NCI-H2107 treated with DMSO at 0.1 percent for 48 hours (cell line): Measurements from ENCODE around the gene DDX11.
"Not testable (repeated sequence)": the region's sequence is repeated elsewhere in the genome, so short reads cannot be mapped to it uniquely, and the experiment has no call there.

Source experiments
- DNase-seq: peaks from one replicate; lab custom pipeline; 2025; ENCODE audit not compliant: unreplicated experiment; lab: John Stamatoyannopoulos, UW

The DDX11 gene

GRCh38 chr12:31098363-31098762 is 24.7 kb downstream of the DDX11 start:
- DNase-seq = not testable (repeated sequence)

GRCh38 chr12:31098771-31099170 is 25.1 kb downstream of the DDX11 start:
- not testable (repeated sequence) for DNase-seq

GRCh38 chr12:31099434-31099833 is 25.8 kb downstream of the DDX11 start:
- not testable (repeated sequence) for DNase-seq

- DNase-seq = peak; percentile 34
These were observed 27.0 kb downstream of the DDX11 start for GRCh38 chr12:31100503-31101208.

DNA sequence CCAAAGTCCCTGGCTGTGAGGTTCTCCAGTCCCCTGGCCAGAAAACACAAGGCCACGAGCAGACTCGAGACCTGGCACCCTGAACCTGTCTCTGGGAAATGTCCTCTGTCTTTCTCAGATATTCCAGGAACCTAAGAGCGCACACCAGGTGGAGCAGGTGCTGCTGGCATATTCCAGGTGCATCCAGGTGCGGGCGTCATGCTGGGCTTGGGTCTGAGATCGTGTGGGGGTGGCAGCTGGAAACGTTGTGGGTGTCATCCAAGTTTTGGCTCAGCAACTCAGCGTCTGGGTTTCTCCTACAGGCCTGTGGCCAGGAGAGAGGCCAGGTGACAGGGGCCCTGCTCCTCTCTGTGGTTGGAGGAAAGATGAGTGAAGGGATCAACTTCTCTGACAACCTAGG is 28.5 kb downstream of the DDX11 start:
- DNase-seq = peak; percentile 66

DNA sequence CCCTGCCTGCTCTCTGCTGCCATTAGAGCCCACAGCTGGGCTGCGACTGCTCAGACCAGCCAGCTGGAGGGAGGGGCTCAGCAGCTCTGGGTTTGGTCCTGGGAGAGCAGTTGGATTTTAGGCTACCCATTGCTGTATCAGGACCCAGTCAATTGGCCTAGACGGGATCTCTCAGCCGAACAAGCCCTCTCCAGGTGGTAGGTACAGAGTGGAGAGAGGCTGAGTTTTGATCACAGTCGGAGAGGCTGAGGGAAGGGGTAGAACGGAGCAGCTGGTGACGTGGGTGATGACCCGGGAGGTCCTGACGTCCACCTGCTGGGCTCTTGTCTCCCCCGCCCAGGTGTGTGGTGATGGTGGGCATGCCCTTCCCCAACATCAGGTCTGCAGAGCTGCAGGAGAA is 28.9 kb downstream of the DDX11 start:
- not testable (repeated sequence) for DNase-seq

DNA sequence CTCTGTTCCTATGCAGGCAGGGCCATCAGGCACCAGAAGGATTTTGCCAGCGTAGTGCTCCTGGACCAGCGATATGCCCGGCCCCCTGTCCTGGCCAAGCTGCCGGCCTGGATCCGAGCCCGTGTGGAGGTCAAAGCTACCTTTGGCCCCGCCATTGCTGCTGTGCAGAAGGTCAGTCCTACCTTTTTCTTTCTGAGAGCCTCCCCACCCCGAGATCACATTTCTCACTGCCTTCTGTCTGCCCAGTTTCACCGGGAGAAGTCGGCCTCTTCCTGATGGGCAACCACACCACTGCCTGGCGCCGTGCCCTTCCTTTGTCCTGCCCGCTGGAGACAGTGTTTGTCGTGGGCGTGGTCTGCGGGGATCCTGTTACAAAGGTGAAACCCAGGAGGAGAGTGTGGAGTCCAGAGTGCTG is 29.9 kb downstream of the DDX11 start:
- DNase-seq = peak; percentile 89

DNA sequence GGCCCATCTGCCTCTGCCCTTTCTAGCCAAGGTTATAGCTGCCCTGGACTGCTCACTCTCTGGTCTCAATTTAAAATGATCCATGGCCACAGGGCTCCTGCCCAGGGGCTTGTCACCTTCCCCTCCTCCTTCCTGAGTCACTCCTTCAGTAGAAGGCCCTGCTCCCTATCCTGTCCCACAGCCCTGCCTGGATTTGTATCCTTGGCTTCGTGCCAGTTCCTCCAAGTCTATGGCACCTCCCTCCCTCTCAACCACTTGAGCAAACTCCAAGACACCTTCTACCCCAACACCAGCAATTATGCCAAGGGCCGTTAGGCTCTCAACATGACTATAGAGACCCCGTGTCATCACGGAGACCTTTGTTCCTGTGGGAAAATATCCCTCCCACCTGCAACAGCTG is 30.6 kb downstream of the DDX11 start:
- DNase-seq = not testable (repeated sequence)

GRCh38 chr12:31104773-31105172 is 31.1 kb downstream of the DDX11 start:
- not testable (repeated sequence) for DNase-seq

DNA sequence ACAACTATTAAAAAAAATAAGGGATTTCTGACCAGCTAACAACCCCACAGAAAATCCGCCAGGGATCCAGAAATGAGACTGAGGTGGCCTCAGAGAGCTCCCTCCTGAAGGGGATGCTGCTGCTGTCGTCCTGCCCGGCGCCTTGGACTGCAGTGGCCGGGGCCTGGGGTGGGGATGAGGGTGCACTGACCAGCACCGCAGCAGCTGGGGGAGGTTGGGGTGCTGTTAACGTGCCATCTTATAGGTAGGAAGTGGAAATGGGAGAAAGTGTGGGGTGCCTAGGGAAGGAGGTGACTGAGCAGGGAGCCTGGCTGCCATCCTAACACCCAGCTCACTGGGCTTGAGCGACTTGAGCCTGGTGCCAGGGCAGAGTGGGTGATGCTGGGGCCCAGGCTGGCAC is 32.0 kb downstream of the DDX11 start:
- DNase-seq = no peak

GRCh38 chr12:31106101-31106803 is 32.6 kb downstream of the DDX11 start:
- DNase-seq = peak; percentile 75

- DNase-seq = not testable (repeated sequence)
These were observed 36.1 kb downstream of the DDX11 start for GRCh38 chr12:31109773-31110172.

- peak; percentile 48 for DNase-seq
These were observed 36.6 kb downstream of the DDX11 start for GRCh38 chr12:31110263-31110662.

DNA sequence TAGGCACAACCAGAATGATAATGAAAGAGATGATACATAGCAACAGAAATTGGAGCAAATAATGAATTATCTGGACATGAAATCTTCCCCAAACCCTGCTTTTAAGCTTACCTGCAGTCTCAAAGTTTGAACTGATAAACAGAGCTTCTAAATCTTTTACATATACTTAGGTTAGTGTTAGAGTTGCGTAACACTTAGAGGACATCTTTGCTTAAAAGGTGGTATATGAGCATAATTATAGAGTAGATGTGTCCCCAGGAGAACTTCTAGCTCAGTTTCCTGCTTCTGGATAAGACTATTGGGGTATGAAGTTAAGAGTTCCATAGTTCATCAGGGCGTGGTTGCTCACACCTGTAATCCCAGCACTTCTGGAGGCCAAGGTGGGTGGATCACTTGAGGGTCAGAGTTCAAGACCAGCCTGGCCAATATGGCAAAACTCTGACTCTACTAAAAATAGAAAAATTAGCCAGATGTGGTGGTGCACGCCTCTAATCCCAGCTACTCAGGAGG is 41.5 kb downstream of the DDX11 start:
- DNase-seq = not testable (repeated sequence)

GRCh38 chr12:31116846-31117202 is 43.2 kb downstream of the DDX11 start:
- peak; percentile 46 for DNase-seq

DNA sequence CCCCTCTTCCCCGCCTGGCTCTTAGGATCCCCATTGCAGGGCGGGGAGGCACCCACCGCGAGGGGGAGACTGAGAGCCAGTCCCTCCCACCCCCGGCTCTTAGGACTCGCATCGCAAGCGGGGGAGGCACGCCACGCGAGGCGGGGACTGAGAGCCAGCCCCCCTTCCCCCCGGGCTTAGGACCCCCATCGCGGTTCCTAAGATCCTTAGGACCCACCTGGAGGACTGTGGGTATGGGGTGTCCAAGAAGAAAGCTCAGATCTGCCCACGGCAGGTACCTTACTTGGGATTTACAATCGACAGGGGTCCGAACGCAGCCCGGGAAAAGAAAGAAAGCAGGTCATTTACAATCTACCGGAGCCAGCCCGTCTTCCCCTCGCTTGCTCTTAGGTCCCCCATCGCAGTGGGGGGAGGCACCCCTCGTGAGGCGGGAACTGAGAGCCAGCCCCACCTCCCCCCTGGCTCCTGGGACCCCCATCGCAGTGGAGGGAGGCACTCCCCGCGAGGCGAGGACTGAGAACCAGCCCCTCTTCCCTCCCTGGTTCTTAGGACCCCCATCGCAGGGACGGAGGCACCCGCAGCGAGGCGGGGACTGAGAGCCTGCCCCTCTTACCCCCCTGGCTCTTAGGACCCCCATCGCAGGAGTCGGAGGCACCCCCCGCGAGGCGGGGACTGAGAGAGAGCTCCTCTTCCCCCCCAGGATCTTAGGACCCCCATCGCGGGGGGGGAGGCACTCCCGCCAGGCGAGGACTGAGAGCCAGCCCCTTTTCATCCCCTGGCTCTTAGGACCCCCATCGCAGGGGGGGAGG is 43.7 kb downstream of the DDX11 start:
- DNase-seq = peak; percentile 40

- peak; percentile 57 for DNase-seq
These were observed 44.9 kb downstream of the DDX11 start for GRCh38 chr12:31118347-31119191.

GRCh38 chr12:31119192-31119802 is 45.6 kb downstream of the DDX11 start:
- no peak for DNase-seq

- no peak for DNase-seq
These were observed 46.1 kb downstream of the DDX11 start for GRCh38 chr12:31119803-31120211.

DNA sequence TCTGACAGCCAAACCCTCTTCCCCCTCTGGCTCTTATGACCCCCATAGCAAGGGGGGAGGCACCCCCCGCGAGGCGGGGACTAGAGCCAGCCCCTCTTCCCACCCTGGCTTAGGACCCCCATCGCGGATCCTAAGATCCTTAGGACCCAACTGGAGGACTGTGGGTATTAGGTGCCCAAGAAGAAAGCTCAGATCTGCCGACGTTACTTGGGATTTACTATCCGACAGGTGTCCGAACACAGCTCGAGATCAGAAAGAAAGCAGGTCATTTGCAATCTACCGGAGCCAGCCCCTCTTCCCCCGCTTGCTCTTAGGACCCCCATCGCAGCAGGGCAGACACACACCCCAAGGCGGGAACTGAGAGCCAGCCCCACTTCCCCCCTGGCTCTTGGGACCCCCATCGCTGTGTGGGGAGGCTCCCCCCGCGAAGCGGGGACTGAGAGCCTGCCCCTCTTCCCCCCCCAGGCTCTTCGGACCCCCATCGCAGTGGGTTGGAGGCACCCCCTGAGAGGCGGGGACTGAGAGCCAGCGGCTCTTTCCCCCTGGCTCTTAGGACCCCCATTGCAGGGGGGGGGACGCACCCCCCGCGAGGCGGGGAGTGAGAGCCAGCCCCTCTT is 46.8 kb downstream of the DDX11 start:
- DNase-seq = no peak
